ENCODE data around the gene CXCL10.
A peak's percentile ranks its signal among the peaks of the same experiment; 100 is the strongest.
"Not testable (repeated sequence)": the region's sequence is repeated elsewhere in the genome, so short reads cannot be mapped to it uniquely, and the experiment has no call there.

The CXCL10 gene

DNA sequence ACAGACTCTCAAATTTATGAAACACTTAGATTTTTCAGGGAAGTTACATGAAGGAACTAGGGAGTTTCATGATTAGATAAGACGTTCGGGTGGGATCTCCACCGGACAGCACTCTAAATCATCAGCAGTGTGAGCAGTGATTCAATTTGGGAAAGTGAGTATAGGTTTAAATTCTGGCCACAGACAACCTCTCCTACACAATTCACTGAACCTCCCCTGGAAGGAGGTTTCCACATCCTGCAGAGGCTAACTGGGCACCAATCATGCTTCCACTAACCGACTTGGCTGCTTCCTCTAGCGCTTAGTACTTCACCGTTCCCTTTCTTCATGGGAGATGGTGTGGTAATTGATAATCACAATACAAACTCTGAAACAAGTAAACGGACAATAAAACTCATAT, 21.6 kb downstream of the CXCL10 start:
- H3K27me3 ChIP-seq (ENCODE audit: insufficient read depth, poor library complexity, severe bottlenecking): no peaks in the 10 kb centered on the region
- no peak overlapping the region for H3K27ac ChIP-seq (replicated peaks)
- peak; percentile 24 to 47 for DNase-seq (ENCODE audit: low read depth in 1 of 2, low spot score in 1 of 2)
- no peak overlapping the region for H3K4me3 ChIP-seq (replicated peaks; ENCODE audit: insufficient read depth, low read length)
- TF ChIP-seq CTCF (IDR thresholded peaks at IDR 0.05; ENCODE audit: insufficient read depth, low read length): no peak
- TF ChIP-seq GABPA (IDR thresholded peaks at IDR 0.05; ENCODE audit: low read depth): no peak
- TF ChIP-seq SPI1 (IDR thresholded peaks at IDR 0.05; ENCODE audit: borderline replicate concordance, low read depth): no peak
- no peak for TF ChIP-seq POLR2AphosphoS5 (IDR thresholded peaks at IDR 0.05; ENCODE audit: low read depth)
- no peak for TF ChIP-seq REST (IDR thresholded peaks at IDR 0.05; ENCODE audit: insufficient replicate concordance, low read depth)

- DNase-seq (ENCODE audit: low read depth in 1 of 2, low spot score in 1 of 2): no peak
- H3K4me3 ChIP-seq (replicated peaks; ENCODE audit: insufficient read depth, low read length): no peak overlapping the region
- H3K27me3 ChIP-seq (ENCODE audit: insufficient read depth, poor library complexity, severe bottlenecking): no peaks in the 10 kb centered on the region
- H3K27ac ChIP-seq (replicated peaks): no peak overlapping the region
- TF ChIP-seq SPI1 (IDR thresholded peaks at IDR 0.05; ENCODE audit: borderline replicate concordance, low read depth) (no peak), CTCF (IDR thresholded peaks at IDR 0.05; ENCODE audit: insufficient read depth, low read length) (no peak), POLR2AphosphoS5 (IDR thresholded peaks at IDR 0.05; ENCODE audit: low read depth) (no peak), GABPA (IDR thresholded peaks at IDR 0.05; ENCODE audit: low read depth) (no peak), REST (IDR thresholded peaks at IDR 0.05; ENCODE audit: insufficient replicate concordance, low read depth) (no peak)
These were observed 23.0 kb downstream of the CXCL10 start for GRCh38 chr4:76000279-76000678.

GRCh38 chr4:75998525-75999147, 24.7 kb downstream of the CXCL10 start:
- not testable (repeated sequence) for H3K27me3 ChIP-seq (ENCODE audit: insufficient read depth, poor library complexity, severe bottlenecking); DNase-seq (ENCODE audit: low read depth in 1 of 2, low spot score in 1 of 2); H3K27ac ChIP-seq (replicated peaks); H3K4me3 ChIP-seq (replicated peaks; ENCODE audit: insufficient read depth, low read length)

- no peak for DNase-seq (ENCODE audit: low read depth in 1 of 2, low spot score in 1 of 2)
- Histone ChIP-seq H3K27me3 (ENCODE audit: insufficient read depth, poor library complexity, severe bottlenecking) (no peaks in the 10 kb centered on the region), H3K4me3 (replicated peaks; ENCODE audit: insufficient read depth, low read length) (no peak overlapping the region), H3K27ac (replicated peaks) (no peak overlapping the region)
- TF ChIP-seq POLR2AphosphoS5 (IDR thresholded peaks at IDR 0.05; ENCODE audit: low read depth): no peak
- TF ChIP-seq SPI1 (IDR thresholded peaks at IDR 0.05; ENCODE audit: borderline replicate concordance, low read depth): no peak
- TF ChIP-seq CTCF (IDR thresholded peaks at IDR 0.05; ENCODE audit: insufficient read depth, low read length): no peak
- TF ChIP-seq REST (IDR thresholded peaks at IDR 0.05; ENCODE audit: insufficient replicate concordance, low read depth): no peak
- TF ChIP-seq GABPA (IDR thresholded peaks at IDR 0.05; ENCODE audit: low read depth): no peak
These were observed 25.4 kb downstream of the CXCL10 start for GRCh38 chr4:75997946-75998345.
